HCT116 (cell line): ENCODE measurements around the gene CACNG8.

ENCODE experiments used
- CBX3 ChIP-seq: IDR thresholded peaks from 2 replicates; pipeline ENCODE4 v1.6.1; 2012; ENCODE audit warnings: low read depth
- CEBPB ChIP-seq: IDR thresholded peaks from 2 replicates; pipeline ENCODE4 v1.6.1; 2012; ENCODE audit warnings: low read depth
- EZH2 ChIP-seq: fragments of 200-600 bp; sonication (generic); IDR thresholded peaks from 2 replicates; pipeline ENCODE4 v1.6.1; 2017; ENCODE audit warnings: antibody characterized with exemption, mixed run types
- EZH2phosphoT487 ChIP-seq: fragments of 200-600 bp; IDR thresholded peaks from 2 replicates; pipeline ENCODE4 v1.6.1; 2018; ENCODE audit warnings: antibody characterized with exemption, borderline replicate concordance
- JUND ChIP-seq: IDR thresholded peaks from 2 replicates; pipeline ENCODE4 v1.6.1; 2012
- MAX ChIP-seq: IDR thresholded peaks from 2 replicates; pipeline ENCODE4 v1.6.1; 2012
- POLR2A ChIP-seq: IDR thresholded peaks from 2 replicates; pipeline ENCODE4 v1.7.0; 2011; ENCODE audit warnings: borderline replicate concordance; ENCODE audit not compliant: insufficient read depth, insufficient read length; ENCODE audit errors: extremely low read depth
- POLR2AphosphoS5 ChIP-seq: IDR thresholded peaks from 2 replicates; pipeline ENCODE4 v1.6.1; 2011; ENCODE audit warnings: mild to moderate bottlenecking, low read depth, low read length, moderate library complexity
- REST ChIP-seq: IDR thresholded peaks from 2 replicates; pipeline ENCODE4 v1.6.1; 2012; ENCODE audit warnings: low read depth
- YY1 ChIP-seq: IDR thresholded peaks from 2 replicates; pipeline ENCODE4 v1.6.1; 2011; ENCODE audit warnings: low read length, low read depth, moderate library complexity, mild to moderate bottlenecking; ENCODE audit not compliant: insufficient replicate concordance; ENCODE audit errors: extremely low read depth
- ZBTB33 ChIP-seq: IDR thresholded peaks from 2 replicates; pipeline ENCODE4 v1.6.1; 2011; ENCODE audit warnings: mild to moderate bottlenecking, low read length, moderate library complexity; ENCODE audit not compliant: insufficient replicate concordance; ENCODE audit errors: extremely low read depth
- ZNF274 ChIP-seq: fragments of 200-500 bp; sonication (Bioruptor generic); IDR thresholded peaks from 2 replicates; pipeline ENCODE4 v1.6.1; 2014; ENCODE audit warnings: mild to moderate bottlenecking, low read depth, low read length, inconsistent platforms
- TF ChIP-seq, protein P1 (sequence below), 3 experiments: fragments of 200-600 bp in 1 of 3; sonication (generic) in 1 of 3; IDR thresholded peaks in 2 of 3; conservative IDR thresholded peaks in 1 of 3; 2 replicates each; pipeline ENCODE4 v1.5.1; 2012 to 2017; ENCODE audit warnings: low read depth in 2 of 3, low read length in 2 of 3, antibody characterized with exemption in 1 of 3, borderline replicate concordance in 1 of 3, control low read depth in 1 of 3, mild to moderate bottlenecking in 1 of 3, mixed read lengths in 1 of 3, mixed run types in 1 of 3, moderate library complexity in 1 of 3; ENCODE audit not compliant: insufficient read depth in 1 of 3
- TF ChIP-seq, protein P2 (sequence below): IDR thresholded peaks from 2 replicates; pipeline ENCODE4 v1.6.1; 2012

DNA sequence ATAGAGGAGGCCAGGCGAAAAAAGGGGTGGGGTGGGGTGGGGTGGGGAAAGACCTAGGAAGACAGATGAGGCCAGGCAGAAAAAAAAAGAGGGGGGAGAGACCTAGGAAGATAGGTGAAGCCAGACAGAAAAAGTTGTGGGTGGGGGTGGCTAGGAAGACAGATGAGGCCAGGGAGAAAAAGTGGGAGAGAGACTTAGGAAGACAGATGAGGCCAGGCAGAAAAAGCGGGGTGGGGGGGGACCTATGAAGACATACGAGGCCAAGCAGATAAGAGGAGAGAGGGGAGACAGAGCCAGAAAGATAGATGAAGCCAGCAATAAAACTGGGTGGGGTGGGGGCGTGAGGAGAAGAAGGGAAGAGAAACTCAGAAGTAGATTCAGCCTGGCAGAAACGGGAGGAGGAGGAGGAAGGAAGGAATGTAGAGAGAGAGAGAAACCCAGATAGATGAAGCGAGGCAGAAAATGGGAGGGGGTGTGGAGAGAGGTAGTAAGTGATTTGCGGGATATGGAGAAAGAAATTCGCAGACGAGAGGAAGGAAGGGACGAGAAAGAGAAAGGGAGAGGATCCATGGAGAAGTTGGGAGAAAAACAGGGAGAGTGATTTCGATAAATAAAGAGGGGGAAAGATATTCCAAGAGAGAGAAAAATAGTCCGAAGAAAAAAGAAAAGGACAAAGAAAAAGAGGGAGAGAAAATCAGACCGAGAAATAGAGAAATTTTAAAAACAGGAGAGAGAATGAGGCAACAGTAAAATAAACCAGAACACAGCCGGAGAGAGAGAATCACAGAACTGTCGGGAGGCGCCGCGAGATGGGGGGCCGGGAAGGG is 16.5 kb downstream of the CACNG8 start:
- TF ChIP-seq, protein P1, sequence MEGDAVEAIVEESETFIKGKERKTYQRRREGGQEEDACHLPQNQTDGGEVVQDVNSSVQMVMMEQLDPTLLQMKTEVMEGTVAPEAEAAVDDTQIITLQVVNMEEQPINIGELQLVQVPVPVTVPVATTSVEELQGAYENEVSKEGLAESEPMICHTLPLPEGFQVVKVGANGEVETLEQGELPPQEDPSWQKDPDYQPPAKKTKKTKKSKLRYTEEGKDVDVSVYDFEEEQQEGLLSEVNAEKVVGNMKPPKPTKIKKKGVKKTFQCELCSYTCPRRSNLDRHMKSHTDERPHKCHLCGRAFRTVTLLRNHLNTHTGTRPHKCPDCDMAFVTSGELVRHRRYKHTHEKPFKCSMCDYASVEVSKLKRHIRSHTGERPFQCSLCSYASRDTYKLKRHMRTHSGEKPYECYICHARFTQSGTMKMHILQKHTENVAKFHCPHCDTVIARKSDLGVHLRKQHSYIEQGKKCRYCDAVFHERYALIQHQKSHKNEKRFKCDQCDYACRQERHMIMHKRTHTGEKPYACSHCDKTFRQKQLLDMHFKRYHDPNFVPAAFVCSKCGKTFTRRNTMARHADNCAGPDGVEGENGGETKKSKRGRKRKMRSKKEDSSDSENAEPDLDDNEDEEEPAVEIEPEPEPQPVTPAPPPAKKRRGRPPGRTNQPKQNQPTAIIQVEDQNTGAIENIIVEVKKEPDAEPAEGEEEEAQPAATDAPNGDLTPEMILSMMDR (IDR thresholded peaks at IDR 0.05 in 2 of 3, conservative IDR thresholded peaks at IDR 0.05 in 1 of 3; ENCODE audit: borderline replicate concordance in 1 of 3, insufficient read depth in 1 of 3, low read depth in 2 of 3, low read length in 2 of 3), result no peak
- TF ChIP-seq CBX3, result no peak
- no peak for TF ChIP-seq EZH2
- TF ChIP-seq POLR2A, result no peak
- TF ChIP-seq POLR2AphosphoS5, result no peak
- TF ChIP-seq EZH2phosphoT487, result no peak
- TF ChIP-seq, protein P2, sequence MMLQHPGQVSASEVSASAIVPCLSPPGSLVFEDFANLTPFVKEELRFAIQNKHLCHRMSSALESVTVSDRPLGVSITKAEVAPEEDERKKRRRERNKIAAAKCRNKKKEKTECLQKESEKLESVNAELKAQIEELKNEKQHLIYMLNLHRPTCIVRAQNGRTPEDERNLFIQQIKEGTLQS, result no peak
- TF ChIP-seq YY1, result no peak
- TF ChIP-seq MAX, result no peak
- TF ChIP-seq ZNF274, result no peak
- TF ChIP-seq JUND, result no peak
- TF ChIP-seq REST, result no peak
- no peak for TF ChIP-seq ZBTB33
- TF ChIP-seq CEBPB, result no peak
